CD8-positive, alpha-beta memory T cell (primary cell): ENCODE measurements around the gene LRCH3. TPM values are rescaled to one million over a fixed set of nuclear protein-coding genes. Genes with fewer than 3 reads are reported as not detected.

Experiments
- CTCF ChIA-PET: fragments of 350-600 bp; sonication (Branson Sonifier 250); formaldehyde crosslinking; loops from one replicate; lab custom pipeline; 2021; ENCODE audit warnings: antibody characterized with exemption; lab: Charles Lee
- POLR2A ChIA-PET: fragments of 350-600 bp; sonication (Branson Sonifier 250); formaldehyde crosslinking; loops from one replicate; lab custom pipeline; 2021; ENCODE audit warnings: antibody characterized with exemption; lab: Charles Lee
- DNase-seq, 5 donors: peaks; one replicate each; pipeline versions ENCODE4 v3.0.0 to v3.0.0-alpha.2; 2020 to 2022; ENCODE audit warnings: mixed read lengths in 1 of 5
- H3K27ac ChIP-seq: one replicate; pipeline ENCODE4 v1.7.0; 2013; ENCODE audit warnings: low read depth, mild to moderate bottlenecking, low read length, moderate library complexity
- H3K27me3 ChIP-seq: 2 replicates; pipeline ENCODE4 v1.7.0; 2013; ENCODE audit warnings: low read length, mild to moderate bottlenecking; ENCODE audit not compliant: insufficient read depth, poor library complexity, severe bottlenecking
- H3K36me3 ChIP-seq: 2 replicates; pipeline ENCODE4 v1.7.0; 2013; ENCODE audit warnings: mild to moderate bottlenecking, low read length, moderate library complexity; ENCODE audit not compliant: insufficient read depth
- H3K4me1 ChIP-seq: 2 replicates; pipeline ENCODE4 v1.7.0; 2013; ENCODE audit warnings: mild to moderate bottlenecking, low read length, moderate library complexity; ENCODE audit not compliant: insufficient read depth
- H3K4me3 ChIP-seq: 2 replicates; pipeline ENCODE4 v1.7.0; 2013; ENCODE audit warnings: mild to moderate bottlenecking, low read length
- H3K9me3 ChIP-seq: 2 replicates; pipeline ENCODE4 v1.7.0; 2013; ENCODE audit warnings: mild to moderate bottlenecking, low read length
- H3K27ac Mint-ChIP-seq, 8 donors: one replicate each; pipeline ENCODE4 v1.8.0; 2020 to 2021; ENCODE audit warnings: mixed read lengths in 8 of 8, mild to moderate bottlenecking in 6 of 8, inconsistent platforms in 3 of 8, moderate library complexity in 3 of 8
- H3K27me3 Mint-ChIP-seq, 2 donors: one replicate each; pipeline ENCODE4 v1.8.0; 2020 to 2021; ENCODE audit warnings: mixed read lengths in 2 of 2, mild to moderate bottlenecking in 1 of 2, moderate library complexity in 1 of 2
- H3K36me3 Mint-ChIP-seq, 3 donors: one replicate each; pipeline ENCODE4 v1.8.0; 2020 to 2021; ENCODE audit warnings: mixed read lengths in 3 of 3, inconsistent platforms in 1 of 3, mild to moderate bottlenecking in 1 of 3
- H3K4me1 Mint-ChIP-seq, 3 donors: one replicate each; pipeline ENCODE4 v1.8.0; 2020 to 2021; ENCODE audit warnings: mixed read lengths in 3 of 3, inconsistent platforms in 1 of 3, mild to moderate bottlenecking in 1 of 3
- H3K4me3 Mint-ChIP-seq, 7 donors: one replicate each; pipeline ENCODE4 v1.8.0; 2020 to 2021; ENCODE audit warnings: mixed read lengths in 7 of 7, mild to moderate bottlenecking in 6 of 7, moderate library complexity in 4 of 7, inconsistent platforms in 2 of 7
- H3K9me3 Mint-ChIP-seq, 5 donors: one replicate each; pipeline ENCODE4 v1.8.0; 2020 to 2022; ENCODE audit warnings: mixed read lengths in 5 of 5, mild to moderate bottlenecking in 3 of 5, moderate library complexity in 2 of 5, inconsistent platforms in 1 of 5
- polyA plus RNA-seq: library from polyadenylated mRNA; unstranded; fragments of 300-500 nt; fragmentation: Illumina TruSeq; gene quantifications from one replicate; pipeline ENCODE4 v1.2.3, GENCODE V29; 2021
- total RNA-seq, 2 experiments: library from RNA; stranded (reverse); gene quantifications; one replicate each; pipeline ENCODE4 v1.2.3, GENCODE V29; 2021

Gene LRCH3
- total RNA-seq = 10 to 100 TPM; 51.2 to 56.3 TPM
- 26.5 TPM for polyA plus RNA-seq

DNA sequence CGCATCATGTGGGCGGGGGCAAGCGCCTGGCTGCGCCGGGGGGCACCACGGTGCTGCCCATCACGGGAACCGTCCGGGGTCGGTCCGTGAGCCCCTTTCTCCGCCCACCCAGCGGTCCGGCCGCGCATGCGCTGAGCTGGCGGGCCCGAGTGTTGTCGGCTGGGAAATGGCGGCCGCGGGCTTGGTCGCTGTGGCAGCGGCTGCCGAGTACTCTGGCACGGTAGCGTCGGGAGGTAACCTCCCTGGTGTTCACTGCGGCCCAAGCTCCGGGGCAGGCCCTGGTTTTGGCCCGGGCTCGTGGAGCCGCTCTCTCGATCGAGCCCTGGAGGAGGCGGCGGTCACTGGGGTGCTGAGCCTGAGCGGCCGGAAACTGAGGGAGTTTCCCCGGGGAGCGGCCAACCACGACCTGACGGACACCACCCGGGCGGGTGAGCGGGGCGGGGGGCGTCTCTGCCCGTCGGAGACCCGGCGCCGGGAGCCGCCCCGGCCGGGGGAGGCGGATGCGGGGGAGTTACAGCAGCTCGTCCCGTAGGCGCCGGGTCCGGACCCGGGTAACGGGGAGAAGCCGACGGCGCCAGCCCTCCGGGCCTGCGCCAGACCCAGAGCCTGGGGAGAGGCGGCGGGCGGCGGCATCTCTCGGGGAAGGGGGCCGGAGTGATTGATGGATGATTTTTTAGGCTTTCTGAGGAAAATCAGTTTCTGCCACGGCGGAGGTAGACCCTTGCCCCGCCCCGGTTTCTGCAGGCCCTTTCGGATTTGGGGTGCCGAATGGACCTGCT lies at the start of gene LRCH3:
Gene LRCH3, plus strand, starts transcription at position 142 of the 779 bp plus-strand sequence. Its CDS starts 25 bp downstream, at position 167.
- no peaks in the 10 kb centered on the region for H3K9me3 ChIP-seq
- no peaks in the 10 kb centered on the region for H3K9me3 Mint-ChIP-seq
- POLR2A ChIA-PET = interaction anchor here (0.5 to 1.3 kb wide), 9 partner anchors 10 to 924 kb away, joined by 3 to 8 read pairs (median 4); partner anchors contain the start of gene FYTTD1
- H3K4me1 Mint-ChIP-seq = peaks cover 39 to 53% (median 47%) of the 10 kb centered on the region in 3 donors
- H3K27ac ChIP-seq = peak within 1 kb of the TSS; percentile 94
- H3K27me3 ChIP-seq = no peaks in the 10 kb centered on the region
- peak; percentile 78 to 88 (median 80) for DNase-seq
- peak within 1 kb of the TSS; percentile 95 to 99 (median 98) for H3K27ac Mint-ChIP-seq
- H3K27me3 Mint-ChIP-seq = no peaks in the 10 kb centered on the region
- H3K36me3 Mint-ChIP-seq = peaks cover 0 to 12% (median 2%) of the 10 kb centered on the region in 3 donors
- CTCF ChIA-PET = interaction anchor here (1.0 to 2.9 kb wide), 4 partner anchors 10 to 43 kb away, joined by 3 to 8 read pairs (median 4); no protein-coding TSS in a partner anchor
- H3K4me3 ChIP-seq = peak within 1 kb of the TSS; percentile 97
- peak within 1 kb of the TSS; percentile 90 to 100 (median 95) for H3K4me3 Mint-ChIP-seq
- no peaks in the 10 kb centered on the region for H3K36me3 ChIP-seq
- H3K4me1 ChIP-seq = peaks cover 21% of the 10 kb centered on the region

DNA sequence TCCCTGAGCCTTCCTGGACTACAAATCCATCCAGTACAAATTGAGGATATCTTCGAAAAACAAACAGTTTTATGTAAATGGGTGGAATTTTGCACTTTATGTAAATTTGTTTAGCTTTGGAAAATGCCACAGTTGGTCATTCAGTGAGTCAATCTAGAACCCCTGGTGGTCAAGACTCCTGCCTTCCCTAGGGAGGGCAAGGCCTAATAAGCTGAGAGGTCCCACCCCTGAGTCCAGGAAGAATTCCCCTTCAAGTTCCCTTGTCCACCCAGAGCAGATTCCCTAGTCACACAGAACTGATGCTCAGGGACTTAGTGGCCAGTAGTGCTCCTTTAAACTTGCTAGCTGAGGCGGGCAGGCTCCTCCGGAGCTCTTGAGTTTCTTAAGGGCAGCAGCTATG lies 48.3 kb upstream of the LRCH3 start:
- H3K27ac ChIP-seq = no peak overlapping the region
- Mint-ChIP-seq H3K27me3 (peaks cover 0 to 3% of the 10 kb centered on the region in 2 donors), H3K4me1 (peaks cover 0 to 4% (median 4%) of the 10 kb centered on the region in 3 donors)

DNA sequence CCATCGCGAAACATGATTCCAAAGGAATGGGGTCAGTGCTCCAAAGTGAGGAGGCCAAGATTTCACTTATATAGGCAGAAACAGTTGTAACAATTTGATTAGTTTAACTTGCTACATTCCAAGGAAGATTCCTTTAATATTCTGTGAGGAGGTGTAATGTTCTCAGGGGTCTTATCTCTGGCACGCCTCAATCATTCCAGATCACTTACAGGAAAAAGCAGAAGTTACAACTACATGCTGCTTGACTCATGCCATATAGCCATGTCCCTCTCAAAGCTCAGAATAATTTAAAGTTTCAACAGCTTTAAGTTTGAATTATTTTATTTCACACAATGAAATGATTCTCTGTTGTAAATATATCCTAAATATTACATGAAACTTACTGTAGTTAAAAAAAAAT lies 44.8 kb upstream of the LRCH3 start:
- peaks cover 17 to 21% (median 19%) of the 10 kb centered on the region in 3 donors for H3K4me1 Mint-ChIP-seq
- peaks cover 0 to 5% of the 10 kb centered on the region in 2 donors for H3K27me3 Mint-ChIP-seq
- no peaks in the 10 kb centered on the region for H3K9me3 Mint-ChIP-seq
- H3K27me3 ChIP-seq = no peaks in the 10 kb centered on the region
- no peak for DNase-seq
- no peak overlapping the region for H3K4me3 ChIP-seq
- peak overlapping the region in 1 of 8 donors; percentile 57 for H3K27ac Mint-ChIP-seq
- H3K36me3 ChIP-seq = no peaks in the 10 kb centered on the region
- H3K36me3 Mint-ChIP-seq = peaks cover 0 to 11% (median 0%) of the 10 kb centered on the region in 3 donors
- no peaks in the 10 kb centered on the region for H3K9me3 ChIP-seq
- CTCF ChIA-PET = no interaction called here
- H3K27ac ChIP-seq = no peak overlapping the region
- POLR2A ChIA-PET = no interaction called here
- peaks cover 14% of the 10 kb centered on the region for H3K4me1 ChIP-seq
- H3K4me3 Mint-ChIP-seq = peak overlapping the region in 1 of 7 donors; percentile 67

More for the DNA sequence above, 48.3 kb upstream of the LRCH3 start:
- H3K27me3 ChIP-seq = no peaks in the 10 kb centered on the region
- CTCF ChIA-PET = interaction anchor here (1.3 kb wide), 1 partner anchor 9 kb away, joined by 3 read pairs; no protein-coding TSS in a partner anchor
- H3K9me3 Mint-ChIP-seq = no peaks in the 10 kb centered on the region
- no peak for DNase-seq
- H3K9me3 ChIP-seq = no peaks in the 10 kb centered on the region
- no peaks in the 10 kb centered on the region for H3K36me3 Mint-ChIP-seq
- no peak overlapping the region for H3K4me3 ChIP-seq
- peaks cover 3% of the 10 kb centered on the region for H3K4me1 ChIP-seq
- H3K36me3 ChIP-seq = no peaks in the 10 kb centered on the region
- no peak overlapping the region for H3K27ac Mint-ChIP-seq
- H3K4me3 Mint-ChIP-seq = no peak overlapping the region
- POLR2A ChIA-PET = interaction anchor here (0.6 kb wide), 1 partner anchor 121 kb away, joined by 5 read pairs; no protein-coding TSS in a partner anchor

GRCh38 chr3:197746801-197747237 lies 44.2 kb upstream of the LRCH3 start:
- no peaks in the 10 kb centered on the region for H3K9me3 Mint-ChIP-seq
- no peak overlapping the region for H3K4me3 ChIP-seq
- no peaks in the 10 kb centered on the region for H3K9me3 ChIP-seq
- POLR2A ChIA-PET = no interaction called here
- peaks cover 19% of the 10 kb centered on the region for H3K4me1 ChIP-seq
- H3K27me3 Mint-ChIP-seq = peaks cover 0 to 5% of the 10 kb centered on the region in 2 donors
- peaks cover 0 to 11% (median 0%) of the 10 kb centered on the region in 3 donors for H3K36me3 Mint-ChIP-seq
- no peaks in the 10 kb centered on the region for H3K27me3 ChIP-seq
- CTCF ChIA-PET = no interaction called here
- H3K4me1 Mint-ChIP-seq = peaks cover 20 to 26% (median 23%) of the 10 kb centered on the region in 3 donors
- peak overlapping the region in 1 of 7 donors; percentile 66 for H3K4me3 Mint-ChIP-seq
- no peak for DNase-seq
- peak overlapping the region in 3 of 8 donors; percentile 7 to 68 (median 21) for H3K27ac Mint-ChIP-seq
- H3K36me3 ChIP-seq = no peaks in the 10 kb centered on the region
- H3K27ac ChIP-seq = no peak overlapping the region

DNA sequence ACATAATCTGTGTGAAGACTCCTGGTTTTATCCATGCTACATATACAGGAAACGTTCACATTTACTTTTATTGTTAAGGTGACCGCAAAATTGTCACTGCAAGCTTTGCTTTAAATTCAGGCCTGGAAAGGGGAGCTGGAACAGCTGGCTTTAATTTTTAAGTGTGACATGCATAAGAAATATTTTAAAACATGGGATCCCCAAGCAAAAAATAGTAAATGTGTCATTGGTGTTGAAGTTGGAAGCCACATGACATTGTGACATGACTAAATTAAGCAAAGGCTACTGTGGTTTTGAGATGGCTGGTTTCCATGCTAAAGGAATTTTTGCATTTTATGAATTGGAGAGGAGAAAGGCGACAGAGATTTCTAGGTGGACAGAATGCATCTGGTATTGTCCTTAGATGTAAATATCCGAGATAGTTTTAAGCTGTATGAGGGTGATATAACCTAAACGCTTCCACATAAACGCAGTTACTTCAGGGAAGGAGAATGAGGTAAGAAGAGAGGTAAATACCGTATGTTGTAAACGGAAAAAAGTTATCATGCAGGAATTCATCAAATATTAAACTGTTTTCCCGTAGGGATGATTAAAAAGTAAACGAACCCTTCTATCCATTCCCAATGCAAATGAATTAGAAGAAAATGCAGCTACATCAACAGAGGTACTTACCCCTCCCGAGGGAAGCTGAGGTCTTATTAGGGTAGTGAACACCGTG lies 42.3 kb upstream of the LRCH3 start:
- peak overlapping the region; percentile 66 for H3K27ac ChIP-seq
- H3K4me3 Mint-ChIP-seq = peak overlapping the region; percentile 93 to 100 (median 97)
- no peaks in the 10 kb centered on the region for H3K27me3 ChIP-seq
- DNase-seq = no peak
- no peaks in the 10 kb centered on the region for H3K36me3 ChIP-seq
- H3K4me3 ChIP-seq = peak overlapping the region; percentile 82
- H3K36me3 Mint-ChIP-seq = peaks cover 0 to 11% (median 0%) of the 10 kb centered on the region in 3 donors
- no peaks in the 10 kb centered on the region for H3K9me3 Mint-ChIP-seq
- peaks cover 34% of the 10 kb centered on the region for H3K4me1 ChIP-seq
- no peaks in the 10 kb centered on the region for H3K9me3 ChIP-seq
- ChIA-PET CTCF (interaction anchor here (0.7 to 1.7 kb wide), 8 partner anchors 10 to 61 kb away, joined by 3 to 9 read pairs (median 4); partner anchors contain the start of gene RUBCN), POLR2A (interaction anchor here (0.5 to 1.9 kb wide), 5 partner anchors 13 to 188 kb away, joined by 3 to 12 read pairs (median 4); partner anchors contain the start of gene LRCH3)
- peak overlapping the region; percentile 95 to 99 (median 98) for H3K27ac Mint-ChIP-seq
- H3K4me1 Mint-ChIP-seq = peaks cover 34 to 43% (median 39%) of the 10 kb centered on the region in 3 donors
- H3K27me3 Mint-ChIP-seq = peaks cover 0 to 5% of the 10 kb centered on the region in 2 donors

- Histone ChIP-seq H3K4me3 (peak overlapping the region; percentile 82), H3K27ac (peak overlapping the region; percentile 66), H3K27me3 (no peaks in the 10 kb centered on the region), H3K36me3 (no peaks in the 10 kb centered on the region), H3K4me1 (peaks cover 34% of the 10 kb centered on the region), H3K9me3 (no peaks in the 10 kb centered on the region)
- peaks cover 0 to 11% (median 0%) of the 10 kb centered on the region in 3 donors for H3K36me3 Mint-ChIP-seq
- peaks cover 38 to 48% (median 44%) of the 10 kb centered on the region in 3 donors for H3K4me1 Mint-ChIP-seq
- H3K9me3 Mint-ChIP-seq = no peaks in the 10 kb centered on the region
- peaks cover 0 to 5% of the 10 kb centered on the region in 2 donors for H3K27me3 Mint-ChIP-seq
- H3K4me3 Mint-ChIP-seq = peak overlapping the region; percentile 93 to 100 (median 97)
- ChIA-PET CTCF (interaction anchor here (0.7 to 1.7 kb wide), 7 partner anchors 10 to 60 kb away, joined by 3 to 9 read pairs (median 4); partner anchors contain the start of gene RUBCN), POLR2A (interaction anchor here (0.5 to 1.9 kb wide), 5 partner anchors 13 to 188 kb away, joined by 3 to 12 read pairs (median 4); partner anchors contain the start of gene LRCH3)
- peak overlapping the region; percentile 95 to 99 (median 98) for H3K27ac Mint-ChIP-seq
- DNase-seq = peak in 4 of 5 donors; percentile 43 to 88 (median 76)
Observed at GRCh38 chr3:197749315-197749600, 41.8 kb upstream of the LRCH3 start.

- Histone ChIP-seq H3K27me3 (no peaks in the 10 kb centered on the region), H3K27ac (peak within 1 kb of the TSS; percentile 66), H3K36me3 (no peaks in the 10 kb centered on the region), H3K4me1 (peaks cover 40% of the 10 kb centered on the region), H3K9me3 (no peaks in the 10 kb centered on the region), H3K4me3 (peak within 1 kb of the TSS; percentile 82)
- peaks cover 0 to 11% (median 0%) of the 10 kb centered on the region in 3 donors for H3K36me3 Mint-ChIP-seq
- H3K27ac Mint-ChIP-seq = peak within 1 kb of the TSS; percentile 95 to 99 (median 99)
- DNase-seq = peak; percentile 82 to 90 (median 88)
- H3K9me3 Mint-ChIP-seq = no peaks in the 10 kb centered on the region
- H3K4me1 Mint-ChIP-seq = peaks cover 42 to 52% (median 48%) of the 10 kb centered on the region in 3 donors
- H3K27me3 Mint-ChIP-seq = peaks cover 0 to 5% of the 10 kb centered on the region in 2 donors
- peak within 1 kb of the TSS; percentile 93 to 100 (median 97) for H3K4me3 Mint-ChIP-seq
- CTCF ChIA-PET = interaction anchor here (0.7 to 2.0 kb wide), 9 partner anchors 11 to 60 kb away, joined by 3 to 9 read pairs (median 4); partner anchors contain the start of gene RUBCN
- POLR2A ChIA-PET = interaction anchor here (1.0 to 1.9 kb wide), 4 partner anchors 14 to 42 kb away, joined by 4 to 12 read pairs (median 6); partner anchors contain the start of gene LRCH3
Observed at GRCh38 chr3:197749601-197750395, 41.3 kb upstream of the LRCH3 start, which contains the start of gene FYTTD1. FYTTD1 (plus strand) TSS chr3:197749883; CDS start chr3:197749972, 89 bp downstream.
